IMR-90 (cell line): Measurements from ENCODE around the gene MAPRE3. TPM values are rescaled to one million over a fixed set of nuclear protein-coding genes. Genes with fewer than 3 reads are reported as not detected.

Source experiments
- ATAC-seq: fragments of 200-7000 bp; cut with Tn5 transposase; 2 replicates; pipeline ENCODE4 v1.9.1; 2020; ENCODE audit warnings: low read depth, mild to moderate bottlenecking, moderate library complexity
- BruUV-seq: library from RNA; stranded (reverse); fragments of 400-500 nt; replicated peaks from 2 replicates; lab custom pipeline; 2021; lab: Mats Ljungman, UMichigan
- CTCF ChIA-PET: fragments of 300-600 bp; formaldehyde crosslinking; extraction: SDS; loops from one replicate; lab custom pipeline; 2021; ENCODE audit warnings: antibody characterized with exemption; lab: Yijun Ruan, JAX
- POLR2A ChIA-PET: fragments of 300-600 bp; sonication (Branson Sonifier 250); formaldehyde crosslinking; loops from one replicate; lab custom pipeline; 2022; ENCODE audit warnings: antibody characterized with exemption; ENCODE audit not compliant: unreplicated experiment; lab: Charles Lee
- DNase-seq: peaks from one replicate; pipeline ENCODE4 v3.0.0; 2013
- H2AFZ ChIP-seq: replicated peaks from 2 replicates; pipeline ENCODE3; 2013; ENCODE audit warnings: low read length, mild to moderate bottlenecking; ENCODE audit not compliant: poor library complexity
- H2AK5ac ChIP-seq: 2 replicates; pipeline ENCODE4 v1.6.1; 2013; ENCODE audit warnings: low read depth, low read length, inconsistent platforms
- H2AK9ac ChIP-seq: replicated peaks from 2 replicates; pipeline ENCODE3; 2013; ENCODE audit warnings: mild to moderate bottlenecking, low read depth, low read length, moderate library complexity; ENCODE audit not compliant: poor library complexity
- H2BK120ac ChIP-seq: 2 replicates; pipeline ENCODE4 v1.6.1; 2013; ENCODE audit warnings: low read depth, low read length, inconsistent platforms
- H2BK15ac ChIP-seq: 3 replicates; pipeline ENCODE4 v1.6.1; 2013; ENCODE audit warnings: low read depth, low read length, inconsistent platforms
- H2BK20ac ChIP-seq: 2 replicates; pipeline ENCODE4 v1.6.1; 2013; ENCODE audit warnings: low read depth, mild to moderate bottlenecking, inconsistent platforms, low read length, moderate library complexity
- H2BK5ac ChIP-seq: 2 replicates; pipeline ENCODE4 v1.6.1; 2013; ENCODE audit warnings: mild to moderate bottlenecking, low read depth, low read length, inconsistent platforms; ENCODE audit not compliant: poor library complexity, severe bottlenecking
- H3K14ac ChIP-seq: replicated peaks from 2 replicates; pipeline ENCODE4 v1.6.1; 2013; ENCODE audit warnings: low read depth, low read length, inconsistent platforms
- H3K18ac ChIP-seq: 2 replicates; pipeline ENCODE4 v1.6.1; 2013; ENCODE audit warnings: low read depth, low read length, control low read depth
- H3K23ac ChIP-seq: 2 replicates; pipeline ENCODE4 v1.6.1; 2013; ENCODE audit warnings: low read depth, low read length, inconsistent platforms
- H3K27ac ChIP-seq: 2 replicates; pipeline ENCODE4 v1.5.1; 2013; ENCODE audit warnings: mild to moderate bottlenecking, control low read depth, low read length; ENCODE audit not compliant: insufficient read depth
- H3K27me3 ChIP-seq: 2 replicates; pipeline ENCODE4 v1.6.1; 2013; ENCODE audit warnings: low read length; ENCODE audit not compliant: control insufficient read depth, insufficient read depth
- H3K36me3 ChIP-seq: 2 replicates; pipeline ENCODE4 v1.6.1; 2013; ENCODE audit warnings: low read length, mixed read lengths; ENCODE audit not compliant: control insufficient read depth, insufficient read depth
- H3K4ac ChIP-seq: 2 replicates; pipeline ENCODE4 v1.6.1; 2013; ENCODE audit warnings: low read depth, low read length, inconsistent platforms
- H3K4me1 ChIP-seq: 2 replicates; pipeline ENCODE4 v1.6.1; 2013; ENCODE audit warnings: low read length, mixed read lengths; ENCODE audit not compliant: control insufficient read depth, insufficient read depth
- H3K4me2 ChIP-seq: 2 replicates; pipeline ENCODE4 v1.6.1; 2013; ENCODE audit warnings: low read depth, mild to moderate bottlenecking, control low read depth, low read length, moderate library complexity
- H3K4me3 ChIP-seq: 2 replicates; pipeline ENCODE4 v1.5.1; 2013; ENCODE audit warnings: low read depth, mild to moderate bottlenecking, control low read depth, low read length, moderate library complexity; ENCODE audit not compliant: insufficient read depth
- H3K56ac ChIP-seq: 2 replicates; pipeline ENCODE4 v1.6.1; 2013; ENCODE audit warnings: low read length, inconsistent platforms; ENCODE audit not compliant: insufficient read depth; ENCODE audit errors: extremely low read depth
- H3K79me1 ChIP-seq, 2 experiments: 2 replicates each; pipeline ENCODE4 v1.6.1; 2013; ENCODE audit warnings: low read length in 2 of 2, inconsistent platforms in 1 of 2, low read depth in 1 of 2
- H3K9ac ChIP-seq: 2 replicates; pipeline ENCODE4 v1.6.1; 2013; ENCODE audit warnings: low read depth, low read length, control low read depth
- H3K9me1 ChIP-seq: 2 replicates; pipeline ENCODE4 v1.6.1; 2013; ENCODE audit warnings: low read length, inconsistent platforms; ENCODE audit not compliant: insufficient read depth
- H3K9me3 ChIP-seq: 2 replicates; pipeline ENCODE4 v1.6.1; 2013; ENCODE audit warnings: low read length; ENCODE audit not compliant: control insufficient read depth, insufficient read depth
- H4K20me1 ChIP-seq: 2 replicates; pipeline ENCODE4 v1.6.1; 2013; ENCODE audit warnings: low read length, inconsistent platforms; ENCODE audit not compliant: insufficient read depth
- H4K5ac ChIP-seq: 2 replicates; pipeline ENCODE4 v1.6.1; 2013; ENCODE audit warnings: mild to moderate bottlenecking, low read depth, low read length, control low read depth
- H4K8ac ChIP-seq, 2 experiments: 2 replicates each; pipeline ENCODE4 v1.6.1; 2013; ENCODE audit warnings: low read depth in 2 of 2, low read length in 2 of 2, control low read depth in 1 of 2, inconsistent platforms in 1 of 2
- H4K91ac ChIP-seq: 2 replicates; pipeline ENCODE4 v1.6.1; 2013; ENCODE audit warnings: low read depth, low read length, inconsistent platforms; ENCODE audit not compliant: insufficient read depth
- BHLHE40 ChIP-seq: fragments of 150-350 bp; IDR thresholded peaks from 2 replicates; pipeline ENCODE4 v1.6.1; 2016; ENCODE audit warnings: mild to moderate bottlenecking, low read depth, low read length
- ELK1 ChIP-seq: fragments of 150-350 bp; IDR thresholded peaks from 2 replicates; pipeline ENCODE4 v1.6.1; 2016; ENCODE audit warnings: low read depth, mild to moderate bottlenecking, low read length, moderate library complexity, borderline replicate concordance
- FOS ChIP-seq: fragments of 150-350 bp; IDR thresholded peaks from 2 replicates; pipeline ENCODE4 v1.6.1; 2016; ENCODE audit warnings: low read depth, low read length
- MAFK ChIP-seq: IDR thresholded peaks from 2 replicates; pipeline ENCODE4 v1.6.1; 2012; ENCODE audit warnings: low read depth, low read length, improper control_type of control experiment
- MXI1 ChIP-seq: IDR thresholded peaks from 2 replicates; pipeline ENCODE4 v1.6.1; 2012; ENCODE audit warnings: low read depth, mild to moderate bottlenecking, low read length, moderate library complexity, borderline replicate concordance
- NFE2L2 ChIP-seq: fragments of 150-350 bp; IDR thresholded peaks from 2 replicates; pipeline ENCODE4 v1.6.1; 2016; ENCODE audit warnings: low read depth, mild to moderate bottlenecking, low read length
- RAD21 ChIP-seq: IDR thresholded peaks from 2 replicates; pipeline ENCODE4 v1.6.1; 2012; ENCODE audit warnings: low read length, improper control_type of control experiment
- RCOR1 ChIP-seq: IDR thresholded peaks from 2 replicates; pipeline ENCODE4 v1.6.1; 2012; ENCODE audit warnings: mild to moderate bottlenecking, low read length, improper control_type of control experiment; ENCODE audit not compliant: insufficient replicate concordance
- RFX5 ChIP-seq: IDR thresholded peaks from 2 replicates; pipeline ENCODE4 v1.8.0; 2012; ENCODE audit warnings: low read depth, mild to moderate bottlenecking, low read length, moderate library complexity
- SMC3 ChIP-seq: fragments of 150-350 bp; IDR thresholded peaks from 2 replicates; pipeline ENCODE4 v1.6.1; 2016; ENCODE audit warnings: low read depth, mild to moderate bottlenecking, antibody characterized with exemption, low read length, moderate library complexity
- USF2 ChIP-seq: fragments of 150-350 bp; IDR thresholded peaks from 2 replicates; pipeline ENCODE4 v1.6.1; 2017; ENCODE audit warnings: mild to moderate bottlenecking, antibody characterized with exemption, low read length, low read depth
- WGBS, 2 experiments: methylation state at CpG; one replicate each; pipeline versions ENCODE4 v1.1.5 to v1.1.7; 2013; ENCODE audit warnings: missing lambda C conversion rate in 2 of 2; ENCODE audit not compliant: insufficient read length in 1 of 2; ENCODE audit errors: extremely low coverage in 2 of 2; 5-methylcytosine and 5-hydroxymethylcytosine counted together
- dilution Hi-C: fragments of 300-500 bp; cut with HindIII; formaldehyde crosslinking; loops from one replicate; pipeline ENCODE4 v1.14.3; 2018; ENCODE audit warnings: low sequenced_read_pairs; ENCODE audit not compliant: unreplicated experiment
- in situ Hi-C: fragments of 300-500 bp; cut with MboI; formaldehyde crosslinking; loops from 3 replicates; pipeline ENCODE4 v1.14.3; 2019; ENCODE audit warnings: low sequenced_read_pairs, inconsistent platforms, mixed read lengths
- intact Hi-C: fragments of 100-400 bp; cut with micrococcal nuclease; formaldehyde crosslinking; loops from 2 replicates; pipeline ENCODE4 v1.10.0; 2022
- polyA plus RNA-seq, 3 experiments: library from polyadenylated mRNA; depleted of rRNA; stranded (reverse); fragments of >200 nt; gene quantifications; 2 replicates each; pipeline ENCODE4 v1.2.3, GENCODE V29; 2012; ENCODE audit warnings: low replicate concordance in 1 of 3
- total RNA-seq: library from RNA; depleted of rRNA; stranded (reverse); fragments of >200 nt; gene quantifications from 2 replicates; pipeline ENCODE4 v1.2.3, GENCODE V29; 2012

Gene MAPRE3
- total and polyA plus RNA-seq, 2 of the 4 experiments (the other 2 are of a cell fraction) = 1.8 to 20.3 TPM

GRCh38 chr2:26942543-26943295, 27.7 kb upstream of the MAPRE3 start (continued):
- no peak for TF ChIP-seq FOS

GRCh38 chr2:26945991-26946750, 24.3 kb upstream of the MAPRE3 start:
- Histone ChIP-seq H4K8ac (no peak overlapping the region), H2AFZ (no peak overlapping the region), H3K27me3 (peaks cover 57% of the 10 kb centered on the region), H3K36me3 (no peaks in the 10 kb centered on the region), H3K9ac (no peak overlapping the region), H3K4me1 (peaks cover 2% of the 10 kb centered on the region; the same call in 1 of the 2 replicates), H3K79me1 (no peaks in the 10 kb centered on the region), H2BK15ac (no peak overlapping the region), H3K18ac (no peak overlapping the region), H3K9me1 (no peaks in the 10 kb centered on the region), H3K4ac (no peak overlapping the region), H3K4me2 (no peak overlapping the region), H3K4me3 (no peak overlapping the region), H4K91ac (no peak overlapping the region), H4K20me1 (no peaks in the 10 kb centered on the region), H2BK5ac (no peak overlapping the region), H3K9me3 (no peaks in the 10 kb centered on the region), H3K14ac (no peak overlapping the region), H3K27ac (no peak overlapping the region), H2AK5ac (no peak overlapping the region), H2BK20ac (no peak overlapping the region), H2AK9ac (no peak overlapping the region), H4K5ac (no peak overlapping the region), H3K56ac (no peak overlapping the region), H3K23ac (no peak overlapping the region), H2BK120ac (no peak overlapping the region)
- ChIA-PET CTCF (no interaction called here), POLR2A (no interaction called here)
- intact Hi-C loops (loop anchor here (10.0 kb wide), 1 partner anchor 341 kb away; no protein-coding TSS in a partner anchor), in situ Hi-C loops (no loop called here), dilution Hi-C loops (no loop called here)
- ATAC-seq = no peak
- no TSS peak for BruUV-seq
- DNase-seq = no peak
- WGBS, 2 experiments = no CpG with 5 or more reads among the region's 12 CpGs
- TF ChIP-seq NFE2L2 (no peak), BHLHE40 (no peak), USF2 (no peak), MAFK (no peak), FOS (no peak), MXI1 (no peak), RCOR1 (no peak), SMC3 (no peak), RAD21 (no peak), RFX5 (no peak), ELK1 (no peak)
